Peyer's patch (tissue), 4 donors: ENCODE measurements around the gene SLC1A2.

ENCODE experiments used
- CTCF ChIP-seq, 6 experiments: fragments of 450-650 bp in 4 of 6; fragments of 200-600 bp in 2 of 6; sonication (generic) in 1 of 6; IDR thresholded peaks; one replicate each; pipeline ENCODE4 v1.5.1; 2017 to 2019; ENCODE audit warnings: antibody characterized with exemption in 6 of 6, mild to moderate bottlenecking in 3 of 6, moderate library complexity in 1 of 6
- POLR2A ChIP-seq, 2 donors: fragments of 450-650 bp; IDR thresholded peaks; one replicate each; pipeline ENCODE4 v1.5.1; 2017; ENCODE audit warnings: antibody characterized with exemption in 2 of 2, mild to moderate bottlenecking in 2 of 2, moderate library complexity in 2 of 2

- TF ChIP-seq CTCF (IDR thresholded peaks at IDR 0.05) (no peak), POLR2A (IDR thresholded peaks at IDR 0.05) (no peak)
These were observed 54.0 kb downstream of the SLC1A2 start for GRCh38 chr11:35365395-35365794.
